Glutamatergic neuron (in vitro differentiated cells): Measurements from ENCODE around the gene TCF7L2. TPM values are rescaled to one million over a fixed set of nuclear protein-coding genes. Genes with fewer than 3 reads are reported as not detected.

Source experiments
- DNase-seq: peaks from one replicate; pipeline ENCODE4 v3.0.0; 2022
- H3K27ac Mint-ChIP-seq: one replicate; pipeline ENCODE4 v1.8.0; 2020; ENCODE audit warnings: mild to moderate bottlenecking, mixed read lengths, inconsistent platforms; ENCODE audit not compliant: unreplicated experiment
- H3K27me3 Mint-ChIP-seq: one replicate; pipeline ENCODE4 v1.8.0; 2020; ENCODE audit warnings: mild to moderate bottlenecking, moderate library complexity, mixed read lengths, inconsistent platforms; ENCODE audit not compliant: unreplicated experiment
- H3K36me3 Mint-ChIP-seq: one replicate; pipeline ENCODE4 v1.8.0; 2020; ENCODE audit warnings: mild to moderate bottlenecking, mixed read lengths, inconsistent platforms; ENCODE audit not compliant: unreplicated experiment
- H3K4me1 Mint-ChIP-seq: one replicate; pipeline ENCODE4 v1.8.0; 2020; ENCODE audit warnings: mild to moderate bottlenecking, low read depth, mixed read lengths, inconsistent platforms; ENCODE audit not compliant: unreplicated experiment
- H3K4me3 Mint-ChIP-seq: one replicate; pipeline ENCODE4 v1.8.0; 2020; ENCODE audit warnings: mild to moderate bottlenecking, mixed read lengths, inconsistent platforms; ENCODE audit not compliant: unreplicated experiment
- H3K9me3 Mint-ChIP-seq: one replicate; pipeline ENCODE4 v1.8.0; 2020; ENCODE audit warnings: mild to moderate bottlenecking, moderate library complexity, mixed read lengths, inconsistent platforms; ENCODE audit not compliant: unreplicated experiment
- total RNA-seq: library from RNA; stranded (reverse); fragmentation: NEBNext Ultra II Directional; extraction: Animal tissue kit (Norgen Biotek cat#: 25700); gene quantifications from one replicate; pipeline ENCODE4 v1.2.1, GENCODE V29; 2021; ENCODE audit not compliant: unreplicated experiment
- TF ChIP-seq, protein P1 (sequence below): fragments of 200-600 bp; sonication (generic); IDR thresholded peaks from one replicate; pipeline ENCODE4 v1.5.0; 2021; ENCODE audit not compliant: partially characterized antibody, unreplicated experiment

Gene TCF7L2
- total RNA-seq, 1 donor from 2014 or later, result 5.0 TPM

DNA sequence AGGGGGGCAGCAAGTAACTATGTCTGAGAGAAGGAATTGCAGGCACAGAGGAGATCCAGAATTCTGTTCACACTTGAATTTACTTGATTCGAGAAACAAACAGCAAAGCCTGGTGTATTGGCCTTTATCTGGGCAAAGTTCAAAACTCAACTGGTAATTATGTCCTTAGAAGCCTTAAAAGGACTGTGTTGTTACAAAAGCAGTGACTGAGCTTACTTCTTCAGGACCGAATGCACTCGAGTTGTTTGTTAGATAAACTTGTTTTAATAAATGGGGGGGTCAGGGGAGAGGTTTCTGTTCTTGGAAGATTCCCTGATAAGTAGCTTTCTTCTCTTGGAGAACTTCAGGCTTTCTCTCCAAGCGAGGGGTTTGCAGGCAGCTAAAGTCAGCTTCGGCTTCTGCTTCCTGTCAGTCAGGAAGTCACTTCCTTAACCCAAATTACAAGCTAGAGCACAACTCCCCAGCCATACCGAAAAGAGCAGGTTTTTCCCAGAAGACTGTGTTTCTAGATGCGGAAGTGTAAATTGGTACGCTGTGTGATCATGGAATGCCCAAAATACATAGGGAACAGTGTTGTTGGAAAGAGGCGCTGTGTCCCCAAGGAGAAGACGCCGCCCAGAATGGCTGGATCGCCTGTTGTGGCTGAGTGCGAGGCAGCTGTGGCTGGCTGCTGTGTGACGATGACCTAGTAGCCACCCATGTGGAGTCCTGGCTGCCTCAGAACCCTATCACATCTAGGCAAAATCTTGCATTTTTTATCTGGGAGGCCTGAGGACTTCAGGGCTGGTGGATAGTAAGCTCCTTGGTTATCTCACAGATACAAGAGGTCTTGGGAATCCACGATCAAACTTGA lies 110.4 kb downstream of the TCF7L2 start:
- Mint-ChIP-seq H3K27me3 (peaks cover 2% of the 10 kb centered on the region), H3K4me3 (no peak overlapping the region), H3K27ac (no peak overlapping the region), H3K4me1 (peaks cover 24% of the 10 kb centered on the region), H3K9me3 (no peaks in the 10 kb centered on the region), H3K36me3 (no peaks in the 10 kb centered on the region)
- DNase-seq, result peak; percentile 66
- TF ChIP-seq, protein P1, sequence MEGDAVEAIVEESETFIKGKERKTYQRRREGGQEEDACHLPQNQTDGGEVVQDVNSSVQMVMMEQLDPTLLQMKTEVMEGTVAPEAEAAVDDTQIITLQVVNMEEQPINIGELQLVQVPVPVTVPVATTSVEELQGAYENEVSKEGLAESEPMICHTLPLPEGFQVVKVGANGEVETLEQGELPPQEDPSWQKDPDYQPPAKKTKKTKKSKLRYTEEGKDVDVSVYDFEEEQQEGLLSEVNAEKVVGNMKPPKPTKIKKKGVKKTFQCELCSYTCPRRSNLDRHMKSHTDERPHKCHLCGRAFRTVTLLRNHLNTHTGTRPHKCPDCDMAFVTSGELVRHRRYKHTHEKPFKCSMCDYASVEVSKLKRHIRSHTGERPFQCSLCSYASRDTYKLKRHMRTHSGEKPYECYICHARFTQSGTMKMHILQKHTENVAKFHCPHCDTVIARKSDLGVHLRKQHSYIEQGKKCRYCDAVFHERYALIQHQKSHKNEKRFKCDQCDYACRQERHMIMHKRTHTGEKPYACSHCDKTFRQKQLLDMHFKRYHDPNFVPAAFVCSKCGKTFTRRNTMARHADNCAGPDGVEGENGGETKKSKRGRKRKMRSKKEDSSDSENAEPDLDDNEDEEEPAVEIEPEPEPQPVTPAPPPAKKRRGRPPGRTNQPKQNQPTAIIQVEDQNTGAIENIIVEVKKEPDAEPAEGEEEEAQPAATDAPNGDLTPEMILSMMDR, result no peak

DNA sequence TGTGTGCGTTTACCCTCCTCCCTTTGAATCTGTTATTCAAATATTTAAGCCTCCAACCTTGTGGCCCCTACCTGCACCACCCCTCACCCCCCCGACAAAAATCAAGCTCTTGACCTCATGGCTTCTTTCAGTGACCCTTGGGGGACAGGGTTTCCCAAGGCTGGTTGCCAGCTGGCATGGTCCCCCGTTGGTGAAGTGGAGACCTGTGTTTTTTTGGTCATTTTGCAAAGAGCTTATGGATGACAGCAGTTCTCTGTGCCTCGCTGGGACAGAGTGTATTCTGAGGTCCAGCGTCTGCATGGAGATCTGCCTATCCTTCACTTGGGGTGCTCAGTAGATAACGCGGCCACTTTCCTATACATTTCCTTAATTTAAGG lies 111.0 kb downstream of the TCF7L2 start:
- H3K27ac Mint-ChIP-seq, result peak overlapping the region; percentile 20
- TF ChIP-seq, protein P1, result no peak
- H3K4me1 Mint-ChIP-seq, result peaks cover 24% of the 10 kb centered on the region
- DNase-seq, result no peak
- no peaks in the 10 kb centered on the region for H3K36me3 Mint-ChIP-seq
- H3K4me3 Mint-ChIP-seq, result peak overlapping the region; percentile 27
- H3K27me3 Mint-ChIP-seq, result peaks cover 2% of the 10 kb centered on the region
- no peaks in the 10 kb centered on the region for H3K9me3 Mint-ChIP-seq

DNA sequence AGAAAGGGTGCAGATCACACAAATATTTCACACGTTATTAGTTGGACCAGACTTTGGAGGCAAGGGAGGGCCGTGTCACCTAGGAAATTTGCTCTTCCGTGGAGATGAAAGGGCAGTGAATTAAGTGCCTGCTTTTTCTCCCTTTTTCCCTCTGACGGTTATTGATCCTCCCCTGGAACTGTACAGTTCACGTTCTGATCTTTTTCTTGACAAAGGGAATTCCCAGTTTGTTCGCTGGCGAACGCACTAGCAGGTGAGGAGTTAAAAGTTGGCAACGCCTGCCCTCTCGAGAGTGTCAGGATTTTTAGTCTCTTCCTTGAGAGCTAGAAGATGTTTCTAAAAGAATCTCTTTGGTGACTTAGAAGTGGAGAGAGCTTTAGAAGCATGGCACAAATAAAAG lies 111.5 kb downstream of the TCF7L2 start:
- DNase-seq, result no peak
- Mint-ChIP-seq H3K9me3 (no peaks in the 10 kb centered on the region), H3K4me1 (peaks cover 24% of the 10 kb centered on the region), H3K36me3 (no peaks in the 10 kb centered on the region), H3K27me3 (peaks cover 2% of the 10 kb centered on the region), H3K27ac (peak overlapping the region; percentile 20), H3K4me3 (peak overlapping the region; percentile 27)
- TF ChIP-seq, protein P1, result no peak

DNA sequence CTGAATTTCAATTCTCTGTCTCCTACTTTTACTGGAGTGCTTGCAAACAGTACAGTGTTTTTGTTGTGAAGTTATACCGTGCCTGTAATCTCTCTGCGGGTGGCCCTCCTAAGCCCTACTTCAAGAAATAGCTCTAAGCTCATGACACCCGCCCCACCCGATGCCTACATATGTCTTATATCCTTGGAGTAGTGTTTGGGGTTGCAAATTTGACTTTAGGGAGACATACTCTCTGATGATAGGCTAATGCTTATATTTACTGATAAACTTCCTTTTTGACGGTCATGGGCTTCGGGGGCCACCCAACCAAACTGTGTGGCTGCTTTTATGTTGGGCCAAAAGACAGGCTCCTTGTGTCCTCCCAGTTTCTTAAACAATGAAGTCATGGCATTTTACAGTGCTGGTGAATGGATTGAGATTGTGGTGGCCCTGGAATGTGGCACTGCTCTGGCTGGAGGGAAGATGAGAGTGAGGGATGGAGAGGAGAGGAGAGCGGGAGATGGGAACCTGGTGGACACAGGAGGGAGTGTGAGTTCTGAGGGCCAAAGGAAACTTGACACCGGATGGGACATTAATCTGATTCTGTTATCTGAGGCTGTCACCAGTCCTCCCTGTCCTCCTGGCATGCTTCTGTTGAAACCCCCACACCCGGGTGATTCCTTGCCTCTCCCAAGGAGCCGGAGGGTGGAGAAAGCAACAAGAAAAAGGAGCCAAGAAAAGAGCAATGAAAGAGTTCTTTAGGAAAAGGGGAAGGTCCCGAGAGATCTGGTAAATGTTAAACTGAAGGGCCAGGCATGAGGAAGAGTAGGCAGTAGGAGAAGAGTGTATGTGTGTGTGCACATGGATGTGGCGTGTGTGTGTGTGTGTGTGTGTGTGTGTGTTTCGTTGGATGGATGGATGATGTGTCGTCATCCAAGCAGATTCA lies 113.3 kb downstream of the TCF7L2 start:
- peaks cover 24% of the 10 kb centered on the region for H3K4me1 Mint-ChIP-seq
- peaks cover 3% of the 10 kb centered on the region for H3K27me3 Mint-ChIP-seq
- no peaks in the 10 kb centered on the region for H3K36me3 Mint-ChIP-seq
- H3K4me3 Mint-ChIP-seq, result no peak overlapping the region
- DNase-seq, result no peak
- TF ChIP-seq, protein P1, result no peak
- H3K27ac Mint-ChIP-seq, result no peak overlapping the region
- no peaks in the 10 kb centered on the region for H3K9me3 Mint-ChIP-seq
